HCT116 (cell line): ENCODE results near the gene PCCA. TPM values are rescaled to one million over a fixed set of nuclear protein-coding genes. Genes with fewer than 3 reads are reported as not detected.

Experiments
- ATAC-seq: fragments of 200-7000 bp; cut with Tn5 transposase; 2 replicates; pipeline ENCODE4 v1.9.1; 2020; ENCODE audit warnings: mild to moderate bottlenecking, moderate library complexity
- BruUV-seq: library from RNA; stranded (reverse); fragments of 400-500 nt; replicated peaks from 2 replicates; lab custom pipeline; 2021; lab: Mats Ljungman, UMichigan
- CTCF ChIA-PET: fragments of 300-600 bp; sonication (Branson Sonifier 250); formaldehyde crosslinking; loops from one replicate; lab custom pipeline; 2021; ENCODE audit warnings: antibody characterized with exemption; lab: Charles Lee
- POLR2A ChIA-PET: fragments of 300-600, 350-600 bp; sonication (Branson Sonifier 250); formaldehyde crosslinking; loops from one replicate; lab custom pipeline; 2021; ENCODE audit warnings: antibody characterized with exemption; lab: Charles Lee
- RAD21 ChIA-PET, 2 experiments: fragments of 300-600 bp; sonication (Branson Sonifier 250); formaldehyde crosslinking; loops; one replicate each; lab custom pipeline; 2023; ENCODE audit warnings: low total read pairs in 2 of 2; ENCODE audit not compliant: uncharacterized antibody in 2 of 2, unreplicated experiment in 2 of 2, low non-redundant PET in 1 of 2; lab: Charles Lee
- DNase-seq: peaks from one replicate; pipeline ENCODE4 v3.0.0-alpha.2; 2010; ENCODE audit warnings: low read depth, low spot score
- H2AFZ ChIP-seq: fragments of 200-600 bp; shearing (Covaris generic), sonication (generic); 2 replicates; pipeline ENCODE4 v1.6.1; 2017; ENCODE audit warnings: low read depth, mixed run types, mixed read lengths, antibody characterized with exemption, low read length; ENCODE audit not compliant: poor library complexity, severe bottlenecking
- H3K27ac ChIP-seq: 2 replicates; pipeline ENCODE4 v1.5.1; 2012; ENCODE audit warnings: low read depth, low read length
- H3K27me3 ChIP-seq: fragments of 200-600 bp; sonication (generic); 2 replicates; pipeline ENCODE4 v1.6.1; 2016; ENCODE audit warnings: mixed run types, low read length, mixed read lengths; ENCODE audit not compliant: insufficient read depth
- H3K36me3 ChIP-seq, 2 experiments: fragments of 200-500 bp in 1 of 2; fragments of 200-600 bp in 1 of 2; sonication (Bioruptor generic) in 1 of 2; sonication (generic) in 1 of 2; 2 replicates each; pipeline versions ENCODE4 v1.5.1 to v1.6.1; 2014 to 2016; ENCODE audit warnings: low read length in 2 of 2, inconsistent platforms in 1 of 2, mixed read lengths in 1 of 2, mixed run types in 1 of 2; ENCODE audit not compliant: insufficient read depth in 2 of 2, control insufficient read depth in 1 of 2
- H3K4me1 ChIP-seq, 2 experiments: fragments of 200-600 bp in 1 of 2; sonication (generic) in 1 of 2; 2 replicates each; pipeline versions ENCODE4 v1.5.1 to v1.6.1; 2012 to 2017; ENCODE audit warnings: low read length in 2 of 2, inconsistent platforms in 1 of 2, mild to moderate bottlenecking in 1 of 2, mixed read lengths in 1 of 2, mixed run types in 1 of 2, moderate library complexity in 1 of 2; ENCODE audit not compliant: insufficient read depth in 2 of 2, control insufficient read depth in 1 of 2
- H3K4me2 ChIP-seq: fragments of 200-600 bp; sonication (generic); 2 replicates; pipeline ENCODE4 v1.6.1; 2017; ENCODE audit warnings: mixed run types, low read length, mixed read lengths
- H3K4me3 ChIP-seq, 2 experiments: fragments of 200-600 bp in 1 of 2; sonication (generic) in 1 of 2; replicated peaks in 1 of 2; 2 replicates each; pipeline ENCODE4 v1.5.1; 2011 to 2016; ENCODE audit warnings: low read length in 2 of 2, control low read depth in 1 of 2, low read depth in 1 of 2, mild to moderate bottlenecking in 1 of 2, mixed read lengths in 1 of 2, mixed run types in 1 of 2
- H3K79me2 ChIP-seq: fragments of 200-600 bp; sonication (generic); 2 replicates; pipeline ENCODE4 v1.6.1; 2017; ENCODE audit warnings: mild to moderate bottlenecking, mixed run types, low read length, moderate library complexity, mixed read lengths; ENCODE audit not compliant: insufficient read depth
- H3K9ac ChIP-seq: fragments of 200-600 bp; sonication (generic); 2 replicates; pipeline ENCODE4 v1.6.1; 2016; ENCODE audit warnings: low read length, mixed read lengths
- H3K9me2 ChIP-seq: fragments of 200-600 bp; sonication (generic), shearing (Covaris generic); 2 replicates; pipeline ENCODE4 v1.6.1; 2017; ENCODE audit warnings: mixed run types, mild to moderate bottlenecking, moderate library complexity; ENCODE audit not compliant: insufficient read depth
- H3K9me3 ChIP-seq, 2 experiments: fragments of 200-500 bp in 1 of 2; fragments of 200-600 bp in 1 of 2; sonication (Bioruptor generic) in 1 of 2; sonication (generic) in 1 of 2; 2 replicates each; pipeline ENCODE4 v1.6.1; 2014 to 2017; ENCODE audit warnings: low read length in 2 of 2, mixed read lengths in 2 of 2, inconsistent platforms in 1 of 2, low read depth in 1 of 2, mild to moderate bottlenecking in 1 of 2, mixed run types in 1 of 2, moderate library complexity in 1 of 2; ENCODE audit not compliant: control insufficient read depth in 1 of 2, insufficient read depth in 1 of 2
- H4K20me1 ChIP-seq: fragments of 200-600 bp; sonication (generic), shearing (Covaris generic); 2 replicates; pipeline ENCODE4 v1.6.1; 2017; ENCODE audit warnings: mixed run types, mild to moderate bottlenecking, moderate library complexity; ENCODE audit not compliant: insufficient read depth
- ATF3 ChIP-seq: IDR thresholded peaks from 2 replicates; pipeline ENCODE4 v1.6.1; 2012
- CBX3 ChIP-seq: IDR thresholded peaks from 2 replicates; pipeline ENCODE4 v1.6.1; 2012; ENCODE audit warnings: low read depth
- CEBPB ChIP-seq: IDR thresholded peaks from 2 replicates; pipeline ENCODE4 v1.6.1; 2012; ENCODE audit warnings: low read depth
- EZH2phosphoT487 ChIP-seq: fragments of 200-600 bp; IDR thresholded peaks from 2 replicates; pipeline ENCODE4 v1.6.1; 2018; ENCODE audit warnings: antibody characterized with exemption, borderline replicate concordance
- FOSL1 ChIP-seq: IDR thresholded peaks from 2 replicates; pipeline ENCODE4 v1.6.1; 2012; ENCODE audit warnings: low read depth
- JUND ChIP-seq: IDR thresholded peaks from 2 replicates; pipeline ENCODE4 v1.6.1; 2012
- MAX ChIP-seq: IDR thresholded peaks from 2 replicates; pipeline ENCODE4 v1.6.1; 2012
- POLR2A ChIP-seq: IDR thresholded peaks from 2 replicates; pipeline ENCODE4 v1.7.0; 2011; ENCODE audit warnings: borderline replicate concordance; ENCODE audit not compliant: insufficient read depth, insufficient read length; ENCODE audit errors: extremely low read depth
- POLR2AphosphoS5 ChIP-seq: IDR thresholded peaks from 2 replicates; pipeline ENCODE4 v1.6.1; 2011; ENCODE audit warnings: mild to moderate bottlenecking, low read depth, low read length, moderate library complexity
- RAD21 ChIP-seq: IDR thresholded peaks from 2 replicates; pipeline ENCODE4 v1.6.1; 2012; ENCODE audit warnings: low read depth, mild to moderate bottlenecking
- SIN3A ChIP-seq: IDR thresholded peaks from 2 replicates; pipeline ENCODE4 v1.6.1; 2012; ENCODE audit warnings: low read depth
- SP1 ChIP-seq: IDR thresholded peaks from 2 replicates; pipeline ENCODE4 v1.6.1; 2012; ENCODE audit warnings: low read depth
- SRF ChIP-seq: IDR thresholded peaks from 2 replicates; pipeline ENCODE4 v1.6.1; 2012; ENCODE audit warnings: low read depth
- ZNF274 ChIP-seq: fragments of 200-500 bp; sonication (Bioruptor generic); IDR thresholded peaks from 2 replicates; pipeline ENCODE4 v1.6.1; 2014; ENCODE audit warnings: mild to moderate bottlenecking, low read depth, low read length, inconsistent platforms
- intact Hi-C: fragments of 100-400 bp; cut with micrococcal nuclease; formaldehyde crosslinking; loops from 2 replicates; pipeline ENCODE4 v1.10.0; 2022
- total RNA-seq: library from RNA; stranded (reverse); gene quantifications from one replicate; pipeline ENCODE4 v1.2.1, GENCODE V29; 2021; ENCODE audit not compliant: unreplicated experiment
- TF ChIP-seq, protein P1 (sequence below): IDR thresholded peaks from 2 replicates; pipeline ENCODE4 v1.6.1; 2011; ENCODE audit warnings: mild to moderate bottlenecking, low read length, moderate library complexity; ENCODE audit not compliant: insufficient replicate concordance; ENCODE audit errors: extremely low read depth

Gene PCCA
- total RNA-seq, 1 experiment from 2014 or later: 23.0 TPM

- Histone ChIP-seq H3K9me3 (no peaks in the 10 kb centered on the region), H3K27me3 (no peaks in the 10 kb centered on the region), H3K79me2 (no peaks in the 10 kb centered on the region), H3K36me3 (no peaks in the 10 kb centered on the region), H3K4me3 (no peak overlapping the region), H3K4me2 (no peak overlapping the region), H4K20me1 (no peaks in the 10 kb centered on the region), H3K27ac (no peak overlapping the region), H3K4me1 (no peaks in the 10 kb centered on the region), H3K9me2 (no peaks in the 10 kb centered on the region), H2AFZ (no peak overlapping the region), H3K9ac (no peak overlapping the region)
- ChIA-PET POLR2A (no interaction called here), CTCF (no interaction called here), RAD21 (no interaction called here)
- ATAC-seq (no peak), DNase-seq (no peak)
- TF ChIP-seq CBX3: no peak
- no peak for TF ChIP-seq POLR2A
- no peak for TF ChIP-seq JUND
- no peak for TF ChIP-seq ATF3
- no peak for TF ChIP-seq MAX
- TF ChIP-seq, protein P1, sequence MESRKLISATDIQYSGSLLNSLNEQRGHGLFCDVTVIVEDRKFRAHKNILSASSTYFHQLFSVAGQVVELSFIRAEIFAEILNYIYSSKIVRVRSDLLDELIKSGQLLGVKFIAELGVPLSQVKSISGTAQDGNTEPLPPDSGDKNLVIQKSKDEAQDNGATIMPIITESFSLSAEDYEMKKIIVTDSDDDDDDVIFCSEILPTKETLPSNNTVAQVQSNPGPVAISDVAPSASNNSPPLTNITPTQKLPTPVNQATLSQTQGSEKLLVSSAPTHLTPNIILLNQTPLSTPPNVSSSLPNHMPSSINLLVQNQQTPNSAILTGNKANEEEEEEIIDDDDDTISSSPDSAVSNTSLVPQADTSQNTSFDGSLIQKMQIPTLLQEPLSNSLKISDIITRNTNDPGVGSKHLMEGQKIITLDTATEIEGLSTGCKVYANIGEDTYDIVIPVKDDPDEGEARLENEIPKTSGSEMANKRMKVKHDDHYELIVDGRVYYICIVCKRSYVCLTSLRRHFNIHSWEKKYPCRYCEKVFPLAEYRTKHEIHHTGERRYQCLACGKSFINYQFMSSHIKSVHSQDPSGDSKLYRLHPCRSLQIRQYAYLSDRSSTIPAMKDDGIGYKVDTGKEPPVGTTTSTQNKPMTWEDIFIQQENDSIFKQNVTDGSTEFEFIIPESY: no peak
- no peak for TF ChIP-seq SIN3A
- no peak for TF ChIP-seq EZH2phosphoT487
- BruUV-seq: no TSS peak
- intact Hi-C loops: no loop called here
Observed at GRCh38 chr13:100323937-100324336, 235.0 kb downstream of the PCCA start.

DNA sequence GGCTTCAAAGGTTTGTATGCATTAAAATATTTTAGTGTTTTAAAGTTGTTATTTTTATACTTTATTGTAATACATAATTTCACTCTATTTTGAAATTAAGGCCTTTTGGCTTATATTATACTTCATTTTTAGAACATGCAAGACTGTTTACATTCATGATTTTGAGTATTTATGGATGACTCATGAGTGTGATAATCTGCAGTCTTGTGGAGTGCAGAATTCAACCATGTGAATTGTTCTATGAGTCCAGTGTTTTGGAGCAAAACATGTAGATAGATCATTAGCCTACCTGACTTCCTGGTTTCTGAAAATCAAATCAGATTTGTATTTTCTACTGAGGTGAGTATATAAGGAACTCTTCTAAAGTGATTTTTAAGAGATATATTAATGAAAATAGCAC, 241.8 kb downstream of the PCCA start:
- POLR2A ChIA-PET: no interaction called here
- 0 out of 4 replicates have a peak, but pooled peaks cover 0 to 3% of the 10 kb centered on the region in 2 experiments for H3K36me3 ChIP-seq
- no peak for DNase-seq
- intact Hi-C loops: no loop called here
- H3K79me2 ChIP-seq: no peaks in the 10 kb centered on the region
- no peak overlapping the region for H3K27ac ChIP-seq
- H4K20me1 ChIP-seq: no peaks in the 10 kb centered on the region
- H3K4me2 ChIP-seq: no peak overlapping the region
- RAD21 ChIA-PET: no interaction called here
- H3K9ac ChIP-seq: no peak overlapping the region
- no peak for ATAC-seq
- H2AFZ ChIP-seq: no peak overlapping the region
- BruUV-seq: no TSS peak
- no peaks in the 10 kb centered on the region for H3K27me3 ChIP-seq
- H3K4me3 ChIP-seq: no peak overlapping the region
- no peaks in the 10 kb centered on the region for H3K9me2 ChIP-seq
- CTCF ChIA-PET: no interaction called here
- peaks cover 6 to 10% of the 10 kb centered on the region in 2 experiments; a peak in 3 of 4 replicates for H3K4me1 ChIP-seq
- peaks cover 0 to 5% of the 10 kb centered on the region in 2 experiments; a peak in 1 of 4 replicates for H3K9me3 ChIP-seq
- TF ChIP-seq ZNF274 (no peak), MAX (no peak), RAD21 (no peak), POLR2A (no peak), POLR2AphosphoS5 (no peak), CEBPB (no peak), ATF3 (no peak), CBX3 (no peak), FOSL1 (no peak), SRF (no peak), SP1 (no peak)
- TF ChIP-seq, protein P1: no peak
